Cardiac septum (tissue), 1 donor: ENCODE measurements around the gene TBC1D14. TPM values are rescaled to one million over a fixed set of nuclear protein-coding genes. Genes with fewer than 3 reads are reported as not detected.

Source experiments
- DNase-seq: peaks from one replicate; pipeline ENCODE4 v3.0.0-alpha.2; 2020; ENCODE audit warnings: low spot score
- intact Hi-C: fragments of 100-400 bp; cut with DNase I; formaldehyde crosslinking; loops from one replicate; pipeline ENCODE4 v1.14.0; 2022
- long read RNA-seq: library from polyadenylated mRNA; unstranded; transcript quantifications from one replicate; pipeline ENCODE4 v2.0.0, GENCODE V29; 2021
- total RNA-seq: library from RNA; stranded (reverse); fragmentation: NEBNext Ultra II Directional; extraction: Animal tissue kit (Norgen Biotek cat#: 25700); gene quantifications from one replicate; pipeline ENCODE4 v1.2.1, GENCODE V29; 2021
- donor health status: DM: no; HTN: no; CAD: no.

The TBC1D14 gene, protein sequence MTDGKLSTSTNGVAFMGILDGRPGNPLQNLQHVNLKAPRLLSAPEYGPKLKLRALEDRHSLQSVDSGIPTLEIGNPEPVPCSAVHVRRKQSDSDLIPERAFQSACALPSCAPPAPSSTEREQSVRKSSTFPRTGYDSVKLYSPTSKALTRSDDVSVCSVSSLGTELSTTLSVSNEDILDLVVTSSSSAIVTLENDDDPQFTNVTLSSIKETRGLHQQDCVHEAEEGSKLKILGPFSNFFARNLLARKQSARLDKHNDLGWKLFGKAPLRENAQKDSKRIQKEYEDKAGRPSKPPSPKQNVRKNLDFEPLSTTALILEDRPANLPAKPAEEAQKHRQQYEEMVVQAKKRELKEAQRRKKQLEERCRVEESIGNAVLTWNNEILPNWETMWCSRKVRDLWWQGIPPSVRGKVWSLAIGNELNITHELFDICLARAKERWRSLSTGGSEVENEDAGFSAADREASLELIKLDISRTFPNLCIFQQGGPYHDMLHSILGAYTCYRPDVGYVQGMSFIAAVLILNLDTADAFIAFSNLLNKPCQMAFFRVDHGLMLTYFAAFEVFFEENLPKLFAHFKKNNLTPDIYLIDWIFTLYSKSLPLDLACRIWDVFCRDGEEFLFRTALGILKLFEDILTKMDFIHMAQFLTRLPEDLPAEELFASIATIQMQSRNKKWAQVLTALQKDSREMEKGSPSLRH
- total RNA-seq: 30.8 TPM
- long read RNA-seq, full-length matches to known transcripts: 6 of 49 reads
- long read RNA-seq, partial matches to known transcripts: 10 of 49 reads
- long read RNA-seq, other reads (novel, unspliced or antisense): 33 of 49 reads

DNA sequence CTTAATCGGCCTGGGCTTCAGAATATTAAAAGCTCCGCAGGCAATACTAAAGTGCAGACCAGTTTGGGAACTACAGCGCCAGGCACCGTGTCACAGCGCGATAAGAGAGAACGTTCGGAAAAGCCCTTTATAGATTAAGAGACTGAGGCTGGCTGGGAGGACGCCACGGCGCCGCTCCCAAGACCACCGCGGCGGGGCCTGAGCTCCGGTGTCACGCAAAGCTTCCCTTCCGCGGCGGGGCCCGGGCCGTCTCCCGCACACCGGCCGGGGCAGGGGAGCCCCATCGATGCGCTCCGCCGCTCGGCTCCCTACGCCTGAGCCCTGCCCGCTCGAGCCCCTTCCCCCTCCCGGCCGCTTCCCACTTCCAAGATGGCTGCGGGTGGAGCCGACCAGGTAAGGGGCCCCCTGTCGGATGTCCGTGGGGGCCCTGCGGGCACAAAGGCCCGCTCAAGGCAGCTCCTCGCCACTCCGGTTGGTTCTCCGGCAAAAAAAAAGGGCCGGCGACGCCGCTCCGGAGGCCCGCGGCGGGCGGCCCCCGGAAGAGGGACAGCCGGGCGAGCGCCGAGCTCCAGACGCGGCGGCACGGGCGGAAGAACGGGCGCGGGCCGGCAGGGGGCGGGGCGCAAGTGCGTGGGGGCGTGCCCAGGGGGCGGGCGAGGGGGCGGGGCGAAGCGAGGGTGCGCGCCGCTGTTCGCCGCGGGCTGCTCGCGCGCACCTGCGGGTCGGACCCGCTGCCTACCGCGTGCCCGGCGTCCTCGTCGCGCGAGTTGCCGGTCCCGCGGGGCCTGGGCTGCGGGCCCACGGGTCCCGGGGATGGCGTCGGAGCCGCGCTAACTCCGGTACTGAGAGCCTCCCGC, at the start of gene TBC1D14:
Gene TBC1D14, plus strand, starts transcription at position 714 of the 857 bp plus-strand sequence. CDS start 13,564 bp downstream, outside the sequence.
- DNase-seq: peak; percentile 95
- intact Hi-C loops: loop anchor here (1.0 kb wide), 2 partner anchors 78 to 159 kb away; partner anchors contain the start of gene GRPEL1

DNA sequence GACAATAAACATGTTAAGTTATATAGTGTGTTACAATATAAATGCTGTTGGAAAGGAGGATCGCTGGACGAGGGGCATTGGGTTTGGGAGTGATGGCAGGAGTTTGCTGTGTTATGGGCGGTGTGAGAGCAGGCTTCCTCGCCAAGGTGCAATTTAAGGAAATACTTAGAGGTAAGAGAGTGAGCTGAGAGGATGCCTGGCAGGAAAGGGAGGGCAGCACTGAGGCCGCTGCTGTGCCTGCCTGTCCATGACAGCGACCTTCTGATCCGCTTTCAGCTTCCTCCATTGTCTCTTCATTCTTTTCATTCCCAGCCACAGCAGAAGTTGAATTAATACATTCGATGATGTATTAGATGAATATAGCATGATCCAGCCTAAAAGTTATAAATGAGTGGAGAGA, 41.2 kb upstream of the TBC1D14 start:
- no peak for DNase-seq
- intact Hi-C loops: no loop called here

DNA sequence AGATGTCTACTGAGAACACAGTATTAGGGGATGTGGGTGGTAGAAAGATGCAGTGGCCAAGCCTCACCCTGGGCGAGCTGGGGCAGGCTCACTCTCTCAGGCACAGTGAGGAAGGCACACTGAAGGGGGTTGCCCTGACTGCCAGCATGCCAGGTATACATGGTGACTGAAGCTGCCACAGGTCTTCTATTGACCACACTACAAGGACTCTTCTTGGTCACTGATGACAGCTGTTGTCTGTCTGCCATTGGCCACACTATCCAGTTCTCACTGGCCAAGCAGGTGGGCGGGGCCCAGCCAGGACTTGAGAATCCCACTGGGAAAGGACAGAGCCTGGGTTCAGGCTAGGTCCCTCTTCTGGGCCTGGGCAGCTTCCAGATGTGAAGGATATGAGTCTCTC, 39.7 kb upstream of the TBC1D14 start:
- no peak for DNase-seq
- intact Hi-C loops: loop anchor here (5.0 kb wide), 1 partner anchor 88 kb away; the partner anchor contains the start of gene KIAA0232

DNA sequence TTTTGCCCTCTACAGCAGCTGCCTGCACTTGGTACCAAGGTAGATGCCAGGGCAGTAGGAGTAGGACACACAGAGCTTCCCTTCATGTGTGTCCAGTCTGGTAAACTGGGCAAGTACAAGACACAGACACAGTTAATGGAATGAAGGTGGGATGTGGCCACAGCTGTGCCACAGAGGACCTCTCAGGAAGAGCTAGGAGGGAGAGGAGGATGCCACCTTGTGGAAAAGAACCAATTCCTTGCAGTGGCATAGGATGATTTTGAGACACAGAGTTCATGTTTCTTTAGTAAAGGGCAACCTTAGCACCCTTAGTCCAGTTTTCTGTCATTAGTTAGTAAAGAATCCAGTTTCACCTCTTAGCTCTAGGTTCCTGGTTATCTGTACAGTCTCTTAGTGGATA, 36.3 kb upstream of the TBC1D14 start:
- DNase-seq: no peak
- intact Hi-C loops: loop anchor here (5.0 kb wide), 1 partner anchor 91 kb away; the partner anchor contains the start of gene KIAA0232

DNA sequence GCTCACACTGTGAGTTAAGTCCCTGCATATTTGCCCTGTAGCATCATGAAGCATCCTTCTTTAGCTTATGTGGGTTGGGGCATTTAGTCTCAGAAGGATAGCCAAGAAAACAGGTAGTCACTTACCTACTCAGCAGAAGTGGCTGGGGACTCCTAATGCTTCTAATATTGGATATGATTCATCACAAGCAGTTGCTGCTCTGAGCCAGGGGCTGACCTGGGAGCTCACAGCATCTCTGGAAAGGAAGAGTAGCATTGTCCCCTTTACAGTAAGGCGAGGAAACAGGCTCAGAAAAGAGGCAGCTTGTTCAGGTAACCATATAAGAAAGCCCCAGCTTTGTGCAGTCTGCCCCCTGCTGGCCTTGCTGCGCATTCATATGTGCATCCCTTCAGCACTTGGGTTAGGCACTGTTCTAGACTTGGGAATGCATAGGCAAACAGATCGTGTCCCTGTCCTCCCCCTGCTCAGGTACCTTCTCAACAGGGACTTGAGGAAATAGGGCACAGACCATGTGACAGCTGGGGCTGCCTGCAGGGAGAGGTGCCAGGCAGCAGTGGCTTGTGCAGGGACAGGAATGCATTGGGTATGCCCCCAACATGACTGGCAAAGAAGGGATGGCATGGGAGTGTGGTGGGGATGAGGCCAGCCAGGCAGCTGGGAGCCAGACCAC, 35.7 kb upstream of the TBC1D14 start:
- DNase-seq: peak; percentile 88
- intact Hi-C loops: loop anchor here (1.0 to 5.0 kb wide), 2 partner anchors 92 to 154 kb away; partner anchors contain the start of gene KIAA0232

DNA sequence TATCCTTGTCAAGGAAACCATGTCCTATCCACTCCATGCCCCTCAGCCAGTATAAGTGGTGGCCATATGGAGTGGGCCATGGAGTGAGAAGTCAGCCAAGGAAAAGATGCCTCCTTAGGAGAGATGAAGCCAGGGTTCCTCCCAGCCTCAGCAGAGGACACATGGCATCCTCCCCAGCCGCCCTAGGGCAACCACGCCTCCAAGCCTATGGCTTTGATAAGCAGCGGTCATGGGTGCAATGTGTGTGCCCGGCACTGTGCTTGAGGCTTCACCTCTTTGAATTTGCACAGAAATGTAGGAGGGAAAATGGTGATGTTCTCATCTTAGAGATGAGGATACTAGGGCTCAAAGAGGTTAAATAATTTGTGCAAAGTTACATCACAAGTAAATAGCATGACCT, 34.6 kb upstream of the TBC1D14 start:
- intact Hi-C loops: loop anchor here (1.0 to 5.0 kb wide), 2 partner anchors 93 to 155 kb away; partner anchors contain the start of gene KIAA0232
- DNase-seq: no peak

DNA sequence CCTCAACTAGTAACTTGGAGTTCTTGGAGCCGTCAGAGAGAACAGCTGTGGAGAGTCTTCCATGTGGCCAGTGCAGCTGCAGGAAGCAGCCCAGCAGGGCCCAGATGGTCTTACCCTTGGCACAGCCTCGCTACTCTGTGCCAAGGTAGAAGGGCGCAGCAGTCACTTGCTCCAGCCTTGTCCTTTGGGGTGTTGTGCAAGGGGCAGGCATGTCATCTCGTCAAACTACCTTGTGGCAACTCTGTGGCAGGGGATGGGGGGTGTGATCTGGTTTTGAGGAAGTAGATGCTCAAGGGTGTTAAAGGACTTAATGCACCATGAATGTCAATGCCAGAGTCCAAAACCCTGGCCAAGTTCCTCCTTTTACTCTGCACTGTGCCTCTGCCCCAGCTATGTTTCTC, 34.2 kb upstream of the TBC1D14 start:
- DNase-seq: no peak
- intact Hi-C loops: no loop called here

DNA sequence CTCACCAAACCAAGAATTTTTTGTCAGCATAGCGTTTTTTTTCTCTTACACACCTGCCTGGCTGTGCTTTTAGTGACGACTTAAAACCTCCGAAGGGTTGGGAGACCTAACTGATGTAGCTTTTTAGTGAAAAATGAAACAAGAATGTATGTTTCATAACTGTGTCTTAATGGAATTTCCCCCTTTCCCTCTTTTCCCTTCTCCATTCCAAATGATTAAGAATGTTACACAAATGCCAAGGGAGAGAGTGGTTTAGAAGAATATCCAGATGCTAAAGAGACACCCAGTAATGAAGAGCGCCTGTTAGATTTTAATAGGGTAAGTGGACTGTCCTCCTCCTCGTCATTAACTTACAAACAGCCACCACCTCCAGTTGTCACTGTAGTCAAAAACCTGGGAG, 33.2 kb upstream of the TBC1D14 start:
- no peak for DNase-seq
- intact Hi-C loops: no loop called here

DNA sequence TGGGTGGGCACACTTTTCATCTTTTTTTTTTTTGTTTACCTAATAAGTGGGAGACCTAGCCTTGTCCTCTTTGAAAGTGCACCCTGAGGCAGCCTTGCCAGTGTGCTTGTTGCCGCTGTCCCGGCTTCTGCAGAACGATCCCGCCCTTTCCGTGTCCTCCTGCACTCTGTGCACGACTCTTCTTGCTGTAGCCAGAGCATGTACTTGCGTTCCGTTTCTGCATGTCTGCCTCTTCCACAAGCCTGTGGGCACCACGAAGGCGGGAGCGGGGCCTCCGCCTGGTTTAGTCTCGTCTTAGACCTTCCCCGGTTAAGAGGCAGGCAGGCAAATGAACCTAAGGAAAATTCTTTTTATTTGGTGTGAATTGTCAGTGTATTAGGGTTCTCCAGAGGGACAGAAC, 32.6 kb upstream of the TBC1D14 start:
- intact Hi-C loops: no loop called here
- no peak for DNase-seq

DNA sequence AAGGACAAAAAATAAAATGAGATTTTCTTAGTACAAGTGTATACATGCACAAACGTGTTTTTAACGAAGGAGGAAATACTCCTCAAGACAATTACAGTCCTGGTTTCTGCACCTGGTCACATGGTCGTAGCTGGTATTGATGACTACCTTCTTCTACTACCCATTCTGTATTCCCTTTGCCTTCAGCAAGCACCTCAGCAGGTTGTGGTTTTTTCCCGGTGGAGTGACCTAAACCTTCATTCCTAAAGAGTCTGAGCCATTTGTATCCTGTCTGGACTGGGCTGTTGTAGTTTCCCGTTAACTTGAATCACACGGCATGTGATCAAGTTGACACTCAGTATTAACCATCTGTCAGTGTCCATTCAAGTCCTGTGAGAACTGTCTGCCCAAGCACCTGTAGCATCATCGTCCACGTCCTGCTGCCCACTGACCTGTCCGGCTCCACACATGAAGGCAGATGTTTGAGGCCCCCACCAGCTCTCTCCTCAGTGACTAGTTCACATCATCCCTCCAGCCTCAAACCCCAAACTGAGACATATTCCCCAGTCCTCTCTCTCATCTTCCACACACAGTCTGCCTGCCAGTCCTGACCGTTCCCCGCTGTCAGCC, 31.1 kb upstream of the TBC1D14 start:
- DNase-seq: no peak
- intact Hi-C loops: no loop called here

DNA sequence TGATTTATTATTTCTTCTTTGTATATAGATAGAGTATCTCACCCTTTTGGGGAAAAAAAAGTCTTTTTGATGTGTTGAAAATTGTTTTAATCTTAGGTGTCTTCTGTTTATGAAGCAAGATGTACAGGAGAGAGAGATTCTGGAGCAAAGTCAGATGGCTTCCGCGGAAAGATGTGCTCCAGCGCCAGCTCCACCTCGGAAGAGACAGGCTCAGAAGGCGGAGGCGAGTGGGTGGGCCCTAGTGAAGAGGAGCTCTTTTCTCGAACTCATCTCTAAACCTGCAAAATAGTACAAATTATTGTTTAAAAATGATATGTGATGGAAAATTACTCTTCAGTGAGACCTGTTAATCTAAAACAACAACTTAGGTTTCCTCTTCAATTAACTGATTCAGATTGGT, 28.9 kb upstream of the TBC1D14 start:
- intact Hi-C loops: no loop called here

DNA sequence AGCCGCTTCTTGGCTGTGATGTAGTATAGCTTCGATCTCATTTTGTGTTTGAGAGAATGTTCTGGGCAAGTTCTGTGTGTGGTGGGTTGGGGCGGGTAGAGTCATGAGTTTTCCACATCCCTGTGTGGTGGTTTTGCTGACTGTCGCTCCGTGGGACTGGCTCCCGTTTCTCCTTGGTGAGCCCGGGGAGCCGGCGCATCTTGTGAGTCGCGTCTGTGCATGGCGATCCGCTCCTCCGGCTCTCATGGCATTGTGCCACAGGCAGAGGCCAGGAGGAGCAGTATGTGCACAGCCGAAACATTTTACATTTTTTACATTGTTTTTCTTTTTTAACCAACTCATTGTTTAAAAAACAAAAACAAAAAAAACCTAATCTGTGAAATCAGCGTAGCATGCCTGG, 27.7 kb upstream of the TBC1D14 start:
- intact Hi-C loops: no loop called here
- no peak for DNase-seq

More for the DNA sequence above, 28.9 kb upstream of the TBC1D14 start:
- DNase-seq: no peak

DNA sequence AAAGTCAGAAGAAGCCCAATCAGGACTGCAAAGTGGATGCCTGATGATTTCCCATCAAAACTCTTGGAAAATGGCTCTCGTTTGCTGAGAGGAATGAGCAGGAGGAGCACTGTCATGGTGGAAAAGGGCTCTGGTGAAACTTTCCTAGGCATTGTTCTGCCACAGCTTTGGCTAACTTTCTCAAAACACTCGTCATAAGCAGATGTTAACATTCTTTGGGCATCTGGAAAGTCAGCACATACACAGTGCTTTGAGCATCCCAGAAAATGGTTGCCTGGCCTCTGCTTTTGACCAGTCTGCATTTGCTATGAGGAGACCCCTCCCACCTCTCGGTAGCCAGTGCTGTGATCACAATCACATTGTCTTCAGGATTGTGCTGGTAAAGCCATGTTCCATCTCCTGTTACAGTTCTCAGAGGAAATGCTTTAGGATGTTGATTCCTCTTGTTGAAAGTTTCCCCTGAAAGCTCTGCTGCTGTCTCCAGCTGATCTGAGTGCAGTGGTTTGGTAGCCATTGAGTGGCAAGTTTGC, 25.2 kb upstream of the TBC1D14 start:
- DNase-seq: no peak
- intact Hi-C loops: no loop called here

DNA sequence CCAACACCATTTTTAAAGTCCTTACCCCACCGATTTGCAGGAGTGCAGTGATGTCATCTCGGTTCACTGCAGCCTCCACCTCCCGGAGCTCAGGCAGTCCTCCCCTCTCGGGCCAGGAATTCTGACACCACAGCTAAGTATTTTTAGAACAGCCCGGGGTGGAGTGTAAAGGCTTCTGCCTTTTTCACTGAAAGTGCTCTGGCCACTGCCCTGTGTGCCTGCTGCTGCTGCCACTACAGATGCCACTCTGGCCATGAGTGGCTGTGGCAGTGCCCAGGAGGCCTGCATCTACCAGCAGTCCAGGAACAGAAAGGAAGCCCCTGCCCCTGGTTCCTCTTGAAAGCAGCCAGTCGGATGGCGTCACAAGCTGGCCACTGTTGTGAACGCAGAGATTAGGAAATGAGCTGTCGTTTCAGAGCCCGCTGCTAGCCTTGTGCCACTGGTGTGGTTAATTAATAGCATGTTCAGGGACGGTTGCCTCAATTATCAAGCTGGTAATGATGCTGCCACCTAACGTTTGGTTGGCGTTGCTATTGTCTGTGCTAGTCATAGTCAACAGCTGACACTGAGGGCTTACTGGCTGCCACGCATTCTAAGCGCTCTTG, 23.6 kb upstream of the TBC1D14 start:
- intact Hi-C loops: no loop called here
- DNase-seq: peak; percentile 86

DNA sequence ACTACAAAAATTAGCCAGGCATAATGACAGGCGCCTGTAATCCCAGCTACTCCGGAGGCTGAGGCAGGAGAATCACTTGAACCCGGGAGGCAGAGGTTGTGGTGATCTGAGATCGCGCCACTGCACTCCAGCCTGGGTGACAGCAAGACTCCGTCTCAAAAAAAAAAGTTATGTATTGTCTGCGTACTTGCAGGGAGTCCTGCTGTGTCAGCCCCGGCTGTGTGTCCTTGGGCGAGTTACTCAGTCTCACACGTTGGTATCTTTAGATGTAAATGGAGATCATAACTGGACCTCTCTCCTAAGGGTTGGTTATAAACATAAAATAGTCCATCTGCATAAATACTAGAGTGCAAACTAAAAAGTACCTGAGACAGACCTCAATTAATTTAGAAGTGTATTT, 22.7 kb upstream of the TBC1D14 start:
- DNase-seq: no peak
- intact Hi-C loops: no loop called here

DNA sequence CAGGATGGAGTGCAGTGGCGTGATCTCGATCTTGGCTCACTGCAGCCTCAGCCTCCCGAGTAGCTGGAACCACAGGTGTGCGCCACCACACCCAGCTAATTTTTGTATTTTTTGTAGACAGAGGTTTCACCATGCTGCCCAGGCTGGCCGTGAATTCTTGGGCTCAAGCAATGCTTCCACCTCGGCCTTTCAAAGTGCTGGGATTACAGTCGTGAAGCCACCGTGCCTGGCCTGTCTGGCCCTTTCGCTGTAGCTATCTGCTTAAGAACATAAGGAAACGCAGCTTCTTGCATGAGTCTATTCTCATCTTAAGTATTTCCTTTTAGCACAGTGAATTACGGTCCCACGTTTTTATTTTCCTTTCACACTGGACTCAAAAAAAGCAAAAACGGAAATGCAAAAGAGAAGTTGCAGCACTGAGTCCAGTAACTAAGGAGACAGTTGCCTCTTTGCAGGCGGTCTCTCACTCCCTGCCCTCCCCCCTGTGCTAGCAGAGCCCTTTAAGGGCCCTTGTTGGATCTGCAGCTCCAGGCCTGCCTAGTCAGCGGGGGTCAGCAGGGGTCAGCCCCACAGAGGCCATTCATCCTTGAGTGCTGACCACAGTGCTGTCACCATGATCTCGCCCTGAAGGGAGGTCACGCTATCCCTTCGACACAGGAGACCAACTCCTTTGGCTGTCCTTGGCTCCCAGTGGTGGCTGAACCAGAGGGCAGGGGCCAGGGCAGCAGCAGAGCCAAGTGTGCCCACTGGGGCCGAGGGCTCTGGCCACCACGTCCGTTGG, 21.8 kb upstream of the TBC1D14 start:
- intact Hi-C loops: no loop called here
- no peak for DNase-seq

DNA sequence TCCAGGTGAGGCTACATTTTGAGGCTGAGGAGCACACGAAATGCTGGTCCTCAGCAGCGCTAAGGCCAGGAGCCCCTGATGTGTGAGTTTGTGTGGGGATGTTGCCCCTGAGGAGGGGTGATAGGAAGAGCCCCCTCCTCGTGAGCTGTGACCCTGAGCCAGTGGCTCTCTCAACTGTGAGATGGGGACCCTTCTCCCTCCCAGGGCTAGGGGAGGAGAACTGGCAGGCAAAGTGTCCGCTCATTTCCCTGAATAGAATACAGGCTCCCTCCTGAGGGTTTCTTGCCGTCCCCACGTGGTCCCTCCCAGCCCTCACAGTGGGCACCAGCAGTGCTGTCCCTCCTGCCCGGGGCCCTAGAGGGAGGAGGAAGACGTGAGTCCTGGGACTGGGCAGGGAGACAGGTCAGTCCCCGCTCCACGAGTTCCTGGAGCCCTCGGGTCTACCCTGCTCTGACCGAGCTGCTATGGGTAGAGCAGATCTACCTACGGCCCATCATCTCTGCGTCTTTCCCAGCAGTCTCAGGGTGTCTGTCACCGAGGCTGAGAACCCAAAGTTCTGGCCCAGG, 21.0 kb upstream of the TBC1D14 start:
- intact Hi-C loops: no loop called here

More for the DNA sequence above, 21.0 kb upstream of the TBC1D14 start:
- DNase-seq: no peak
